Gastrocnemius medialis (tissue), 4 donors: ENCODE results near the gene WRAP73. TPM values are rescaled to one million over a fixed set of nuclear protein-coding genes. Genes with fewer than 3 reads are reported as not detected.
"Not testable (repeated sequence)": the region's sequence is repeated elsewhere in the genome, so short reads cannot be mapped to it uniquely, and the experiment has no call there.

Experiments used
- ATAC-seq, 2 donors: fragments of 150-250 bp; one replicate each; pipeline ENCODE4 v1.9.1; 2016
- DNase-seq, 2 donors: peaks; one replicate each; pipeline ENCODE4 v3.0.0-alpha.2; 2019
- H3K27ac ChIP-seq, 4 donors: fragments of 200-600 bp; sonication (generic); 1 replicate in 1 of 4; 2 replicates in 3 of 4; pipeline ENCODE4 v1.5.1; 2016 to 2018; ENCODE audit warnings: mild to moderate bottlenecking in 2 of 4, moderate library complexity in 1 of 4
- H3K27me3 ChIP-seq, 3 donors: fragments of 200-600 bp; sonication (generic) in 2 of 3; 1 replicate in 1 of 3; 2 replicates in 2 of 3; pipeline versions ENCODE4 v1.5.1 to v1.6.0; 2016 to 2019; ENCODE audit warnings: mild to moderate bottlenecking in 1 of 3, moderate library complexity in 1 of 3
- H3K36me3 ChIP-seq, 2 donors: fragments of 200-600 bp; sonication (generic) in 1 of 2; one replicate each; pipeline ENCODE4 v1.5.1; 2017 to 2018
- H3K4me1 ChIP-seq, 2 donors: fragments of 200-600 bp; sonication (generic) in 1 of 2; one replicate each; pipeline ENCODE4 v1.5.1; 2016 to 2017; ENCODE audit warnings: mild to moderate bottlenecking in 2 of 2
- H3K4me3 ChIP-seq, 4 donors: fragments of 200-600 bp; sonication (generic) in 3 of 4; 1 replicate in 1 of 4; 2 replicates in 3 of 4; pipeline ENCODE4 v1.5.1; 2016 to 2019; ENCODE audit warnings: mild to moderate bottlenecking in 2 of 4
- H3K9me3 ChIP-seq, 3 donors: fragments of 200-600 bp; sonication (generic) in 2 of 3; 1 replicate in 1 of 3; 2 replicates in 2 of 3; pipeline ENCODE4 v1.5.1; 2016 to 2019
- POLR2A ChIP-seq, 2 donors: fragments of 450-650 bp; IDR thresholded peaks; one replicate each; pipeline ENCODE4 v1.6.1; 2017; ENCODE audit warnings: antibody characterized with exemption in 2 of 2, mild to moderate bottlenecking in 2 of 2, moderate library complexity in 2 of 2
- in situ Hi-C, 4 donors: fragments of 200-750 bp; cut with MboI; loops; one replicate each; pipeline versions ENCODE4 v1.15.0 to v1.8.0; 2017; ENCODE audit warnings: low sequenced_read_pairs in 4 of 4
- intact Hi-C: fragments of 100-400 bp; cut with DNase I; formaldehyde crosslinking; loops from one replicate; pipeline ENCODE4 v1.15.1; 2023; ENCODE audit warnings: low total_unique reads
- total RNA-seq, 4 donors: library from RNA; depleted of rRNA; stranded (reverse); fragments of >200 nt; gene quantifications; one replicate each; pipeline versions ENCODE4 v1.1.0 to v1.2.3, GENCODE V29; 2016
- TF ChIP-seq, protein P1 (sequence below), 5 experiments: fragments of 450-650 bp in 3 of 5; fragments of 200-600 bp in 2 of 5; sonication (generic) in 2 of 5; IDR thresholded peaks in 4 of 5; conservative IDR thresholded peaks in 1 of 5; 1 replicate in 4 of 5; 2 replicates in 1 of 5; pipeline ENCODE4 v1.5.1; 2016 to 2019; ENCODE audit warnings: antibody characterized with exemption in 5 of 5, mild to moderate bottlenecking in 3 of 5, moderate library complexity in 3 of 5

The WRAP73 gene
- total RNA-seq, 4 donors from 2014 or later, result 12.7 to 16.1 (median 14.2) TPM

DNA sequence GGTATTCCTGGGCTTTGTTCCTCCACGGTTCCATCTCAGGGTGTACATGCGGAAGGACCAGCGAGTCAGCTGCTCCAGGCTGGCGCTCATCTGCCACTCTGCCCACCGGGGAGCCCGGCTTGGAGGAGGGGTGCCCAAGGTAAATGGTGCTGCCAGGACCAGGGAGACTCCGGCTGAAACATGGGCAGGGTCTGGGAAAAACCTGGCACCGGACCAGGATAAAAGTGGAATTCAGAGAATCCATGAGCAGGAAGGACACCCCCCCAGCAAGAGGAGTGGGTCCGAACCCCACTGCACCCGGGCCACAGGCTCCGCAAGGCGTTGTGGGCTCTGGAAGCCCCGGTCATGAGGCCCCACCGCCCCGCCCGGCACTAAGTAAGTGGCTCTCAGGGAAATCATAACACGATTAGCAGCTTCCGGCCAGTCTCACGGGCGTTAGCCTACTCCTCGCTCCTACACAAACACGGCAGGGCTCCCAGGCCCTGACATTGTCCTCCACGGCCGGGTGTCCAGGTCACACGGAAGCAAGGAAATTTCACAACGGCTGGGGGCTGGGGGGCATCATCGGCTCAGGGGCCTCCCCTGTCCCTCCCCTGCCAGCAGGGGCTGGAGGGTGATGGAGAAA, 59.7 kb downstream of the WRAP73 start:
- Histone ChIP-seq H3K27ac (no peak overlapping the region), H3K27me3 (no peaks in the 10 kb centered on the region), H3K36me3 (no peaks in the 10 kb centered on the region), H3K4me3 (no peak overlapping the region), H3K4me1 (peaks cover 0 to 4% of the 10 kb centered on the region in 2 donors), H3K9me3 (no peaks in the 10 kb centered on the region)
- no peak for TF ChIP-seq POLR2A (IDR thresholded peaks at IDR 0.05)
- in situ Hi-C loops (no loop called here), intact Hi-C loops (no loop called here)
- ATAC-seq, result no peak
- no peak for DNase-seq

DNA sequence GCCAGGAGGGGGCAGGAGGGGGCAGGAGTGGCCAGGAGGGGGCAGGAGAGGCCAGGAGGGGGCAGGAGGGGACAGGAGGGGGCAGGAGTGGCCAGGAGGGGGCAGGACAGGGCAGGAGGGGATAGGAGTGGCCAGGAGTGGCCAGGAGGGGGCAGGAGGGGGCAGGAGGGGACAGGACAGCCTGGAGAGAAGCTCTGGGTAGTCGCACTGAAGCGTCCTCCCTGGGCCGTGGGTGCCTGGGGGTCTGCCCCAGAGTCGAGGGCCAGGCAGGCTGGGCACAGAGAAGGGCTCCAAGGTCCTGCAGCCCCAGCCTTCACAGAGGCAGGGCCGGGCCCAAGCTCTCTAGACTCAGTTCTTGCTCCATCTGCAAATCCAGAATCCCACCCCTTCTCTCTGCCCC, 61.5 kb downstream of the WRAP73 start:
- Histone ChIP-seq H3K36me3 (no peaks in the 10 kb centered on the region), H3K27ac (no peak overlapping the region), H3K4me1 (no peaks in the 10 kb centered on the region), H3K27me3 (no peaks in the 10 kb centered on the region), H3K4me3 (no peak overlapping the region), H3K9me3 (no peaks in the 10 kb centered on the region)
- ATAC-seq (no peak), DNase-seq (no peak)
- in situ Hi-C loops, result no loop called here
- no peak for TF ChIP-seq POLR2A (IDR thresholded peaks at IDR 0.05)
- TF ChIP-seq, protein P1, sequence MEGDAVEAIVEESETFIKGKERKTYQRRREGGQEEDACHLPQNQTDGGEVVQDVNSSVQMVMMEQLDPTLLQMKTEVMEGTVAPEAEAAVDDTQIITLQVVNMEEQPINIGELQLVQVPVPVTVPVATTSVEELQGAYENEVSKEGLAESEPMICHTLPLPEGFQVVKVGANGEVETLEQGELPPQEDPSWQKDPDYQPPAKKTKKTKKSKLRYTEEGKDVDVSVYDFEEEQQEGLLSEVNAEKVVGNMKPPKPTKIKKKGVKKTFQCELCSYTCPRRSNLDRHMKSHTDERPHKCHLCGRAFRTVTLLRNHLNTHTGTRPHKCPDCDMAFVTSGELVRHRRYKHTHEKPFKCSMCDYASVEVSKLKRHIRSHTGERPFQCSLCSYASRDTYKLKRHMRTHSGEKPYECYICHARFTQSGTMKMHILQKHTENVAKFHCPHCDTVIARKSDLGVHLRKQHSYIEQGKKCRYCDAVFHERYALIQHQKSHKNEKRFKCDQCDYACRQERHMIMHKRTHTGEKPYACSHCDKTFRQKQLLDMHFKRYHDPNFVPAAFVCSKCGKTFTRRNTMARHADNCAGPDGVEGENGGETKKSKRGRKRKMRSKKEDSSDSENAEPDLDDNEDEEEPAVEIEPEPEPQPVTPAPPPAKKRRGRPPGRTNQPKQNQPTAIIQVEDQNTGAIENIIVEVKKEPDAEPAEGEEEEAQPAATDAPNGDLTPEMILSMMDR (IDR thresholded peaks at IDR 0.05 in 4 of 5, conservative IDR thresholded peaks at IDR 0.05 in 1 of 5), result peak in 1 of 5 experiments; percentile 10
- intact Hi-C loops, result no loop called here

DNA sequence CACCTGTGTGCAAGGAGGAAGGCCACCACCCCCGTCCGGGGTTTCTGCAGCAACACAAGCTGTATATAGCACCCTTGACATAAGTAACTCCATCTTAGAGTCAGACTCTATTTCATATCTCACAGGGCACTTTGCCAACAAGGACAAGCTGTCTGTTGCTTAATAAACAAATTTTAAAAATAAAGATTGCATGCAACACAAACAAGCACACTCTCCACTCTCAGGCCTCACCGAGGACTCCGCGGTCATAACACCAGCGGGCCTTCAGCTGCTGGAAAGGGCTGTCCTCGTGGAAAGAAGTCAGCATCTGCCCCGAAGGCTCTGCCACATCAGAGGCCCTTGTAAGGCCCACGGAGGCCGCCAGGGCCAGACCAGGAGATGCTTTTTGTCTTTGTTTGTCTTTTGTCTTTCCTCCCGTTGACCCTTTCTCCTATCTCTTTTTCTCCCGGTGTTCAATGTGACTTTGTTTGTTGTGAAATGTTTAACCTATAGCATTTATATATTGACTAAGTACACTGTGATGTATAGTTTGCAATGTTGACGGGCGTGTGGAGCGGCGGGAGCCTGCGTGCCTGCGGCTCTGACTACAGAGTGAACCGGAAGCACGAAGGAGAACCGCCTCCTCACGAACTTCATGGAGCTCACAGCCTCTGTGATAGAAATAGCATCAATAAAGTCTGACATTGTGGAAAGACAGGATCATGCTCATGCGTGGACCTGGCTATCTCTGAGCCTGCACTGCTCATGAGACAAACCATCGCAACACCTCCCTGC, 62.7 kb downstream of the WRAP73 start:
- intact Hi-C loops (no loop called here), in situ Hi-C loops (no loop called here)
- DNase-seq (no peak), ATAC-seq (no peak)
- TF ChIP-seq POLR2A (IDR thresholded peaks at IDR 0.05), result no peak
- TF ChIP-seq, protein P1 (IDR thresholded peaks at IDR 0.05 in 4 of 5, conservative IDR thresholded peaks at IDR 0.05 in 1 of 5), result no peak
- Histone ChIP-seq H3K9me3 (no peaks in the 10 kb centered on the region), H3K4me3 (no peak overlapping the region), H3K27ac (no peak overlapping the region), H3K36me3 (no peaks in the 10 kb centered on the region), H3K4me1 (no peaks in the 10 kb centered on the region), H3K27me3 (peaks cover 0 to 3% (median 3%) of the 10 kb centered on the region in 3 donors)

DNA sequence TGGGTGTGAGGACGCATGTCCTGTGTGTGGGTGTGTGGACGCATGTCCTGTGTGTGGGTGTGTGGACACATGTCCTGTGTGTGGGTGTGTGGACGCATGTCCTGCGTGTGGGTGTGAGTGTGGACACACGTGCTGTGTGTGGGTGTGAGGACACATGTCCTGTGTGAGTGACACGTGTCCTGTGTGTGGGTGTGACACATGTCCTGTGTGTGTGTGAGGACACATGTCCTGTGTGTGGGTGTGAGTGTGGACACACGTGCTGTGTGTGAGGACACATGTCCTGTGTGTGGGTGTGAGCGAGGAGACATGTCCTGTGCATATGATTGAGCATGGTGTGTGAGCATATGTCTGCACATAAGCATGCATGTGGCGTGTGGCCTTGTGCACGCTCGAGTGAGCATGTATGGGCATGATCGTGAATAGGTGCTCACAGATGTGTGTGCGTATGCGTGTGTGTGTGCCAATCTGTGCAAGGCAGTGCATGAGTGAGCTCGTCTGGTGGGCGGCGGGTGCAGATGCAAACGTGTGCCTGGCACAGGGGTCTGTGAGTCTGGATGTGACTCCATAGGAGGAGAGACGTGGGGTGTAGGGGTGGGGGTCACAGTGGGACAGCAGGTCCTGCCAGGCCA, 63.8 kb downstream of the WRAP73 start:
- TF ChIP-seq POLR2A (IDR thresholded peaks at IDR 0.05), result no peak
- TF ChIP-seq, protein P1 (IDR thresholded peaks at IDR 0.05 in 4 of 5, conservative IDR thresholded peaks at IDR 0.05 in 1 of 5), result no peak
- in situ Hi-C loops, result no loop called here

DNA sequence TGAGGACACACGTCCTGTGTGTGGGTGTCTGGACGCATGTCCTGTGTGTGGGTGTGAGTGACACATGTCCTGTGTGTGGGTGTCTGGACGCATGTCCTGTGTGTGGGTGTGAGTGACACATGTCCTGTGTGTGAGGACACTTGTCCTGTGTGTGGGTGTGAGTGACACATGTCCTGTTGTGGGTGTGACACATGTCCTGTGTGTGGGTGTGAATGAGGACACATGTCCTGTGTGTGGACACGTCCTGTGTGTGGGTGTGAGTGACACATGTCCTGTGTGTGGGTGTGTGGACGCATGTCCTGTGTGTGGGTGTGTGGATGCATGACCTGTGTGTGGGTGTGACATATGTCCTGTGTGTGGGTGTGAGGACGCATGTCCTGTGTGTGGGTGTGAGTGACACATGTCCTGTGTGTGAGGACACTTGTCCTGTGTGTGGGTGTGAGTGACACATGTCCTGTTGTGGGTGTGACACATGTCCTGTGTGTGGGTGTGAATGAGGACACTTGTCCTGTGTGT, 64.5 kb downstream of the WRAP73 start:
- H3K27ac ChIP-seq, H3K4me3 ChIP-seq, in situ Hi-C loops, DNase-seq, H3K36me3 ChIP-seq, H3K4me1 ChIP-seq, ATAC-seq, intact Hi-C loops, H3K9me3 ChIP-seq: not testable (repeated sequence)
- peaks cover 3 to 18% (median 6%) of the 10 kb centered on the region in 3 donors for H3K27me3 ChIP-seq

More for the DNA sequence above, 63.8 kb downstream of the WRAP73 start:
- Histone ChIP-seq H3K27me3 (peaks cover under 1 to 11% (median 3%) of the 10 kb centered on the region in 3 donors), H3K9me3 (no peaks in the 10 kb centered on the region), H3K4me1 (no peaks in the 10 kb centered on the region), H3K36me3 (no peaks in the 10 kb centered on the region), H3K4me3 (no peak overlapping the region), H3K27ac (no peak overlapping the region)
- ATAC-seq (no peak), DNase-seq (no peak)
- intact Hi-C loops, result no loop called here
